ENCODE results near the gene CHN2.

The CHN2 gene

GRCh38 chr7:29412912-29413311 is 218.3 kb downstream of the CHN2 start:
- Histone ChIP-seq H3K4me1 (ENCODE audit: control insufficient read depth, insufficient read depth, low read length) (peaks cover 6% of the 10 kb centered on the region), H3K4me3 (ENCODE audit: low read depth, low read length) (no peak overlapping the region), H3K27ac (ENCODE audit: low read depth, low read length) (no peak overlapping the region), H3K9ac (ENCODE audit: low read length) (no peak overlapping the region), H3K27me3 (ENCODE audit: control insufficient read depth, insufficient read depth, low read length) (no peaks in the 10 kb centered on the region), H3K9me3 (ENCODE audit: control insufficient read depth, insufficient read depth, low read depth, low read length) (no peaks in the 10 kb centered on the region), H3K36me3 (ENCODE audit: control insufficient read depth, insufficient read depth, low read length) (no peaks in the 10 kb centered on the region)

GRCh38 chr7:29413626-29414136 is 219.1 kb downstream of the CHN2 start:
- H3K4me1 ChIP-seq (ENCODE audit: control insufficient read depth, insufficient read depth, low read length) = no peaks in the 10 kb centered on the region
- H3K36me3 ChIP-seq (ENCODE audit: control insufficient read depth, insufficient read depth, low read length) = no peaks in the 10 kb centered on the region
- no peaks in the 10 kb centered on the region for H3K27me3 ChIP-seq (ENCODE audit: control insufficient read depth, insufficient read depth, low read length)
- no peak overlapping the region for H3K4me3 ChIP-seq (ENCODE audit: low read depth, low read length)
- no peak overlapping the region for H3K27ac ChIP-seq (ENCODE audit: low read depth, low read length)
- H3K9me3 ChIP-seq (ENCODE audit: control insufficient read depth, insufficient read depth, low read depth, low read length) = no peaks in the 10 kb centered on the region
- H3K9ac ChIP-seq (ENCODE audit: low read length) = no peak overlapping the region

DNA sequence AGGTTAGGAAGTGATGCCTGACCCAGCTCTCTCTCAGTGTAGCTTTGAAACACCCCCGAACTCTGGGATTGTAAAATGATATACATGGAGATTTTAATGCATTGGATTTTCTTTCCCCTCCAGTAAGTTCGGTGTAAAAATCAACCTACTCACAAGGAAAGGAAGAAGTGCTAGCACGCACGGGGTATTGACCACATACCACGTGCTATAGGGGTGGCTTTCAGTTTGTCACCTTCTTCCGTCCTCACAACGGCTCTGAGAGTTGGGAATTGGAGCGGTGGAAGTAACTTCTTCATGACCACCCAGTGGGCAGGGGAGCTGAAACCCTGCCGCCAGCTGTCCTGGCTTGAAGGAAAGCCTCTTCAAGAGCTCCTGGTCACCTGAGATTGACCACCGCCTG is 219.6 kb downstream of the CHN2 start:
- Histone ChIP-seq H3K27ac (ENCODE audit: low read depth, low read length) (no peak overlapping the region), H3K36me3 (ENCODE audit: control insufficient read depth, insufficient read depth, low read length) (no peaks in the 10 kb centered on the region), H3K4me1 (ENCODE audit: control insufficient read depth, insufficient read depth, low read length) (no peaks in the 10 kb centered on the region), H3K27me3 (ENCODE audit: control insufficient read depth, insufficient read depth, low read length) (no peaks in the 10 kb centered on the region), H3K9me3 (ENCODE audit: control insufficient read depth, insufficient read depth, low read depth, low read length) (no peaks in the 10 kb centered on the region), H3K9ac (ENCODE audit: low read length) (no peak overlapping the region), H3K4me3 (ENCODE audit: low read depth, low read length) (no peak overlapping the region)

DNA sequence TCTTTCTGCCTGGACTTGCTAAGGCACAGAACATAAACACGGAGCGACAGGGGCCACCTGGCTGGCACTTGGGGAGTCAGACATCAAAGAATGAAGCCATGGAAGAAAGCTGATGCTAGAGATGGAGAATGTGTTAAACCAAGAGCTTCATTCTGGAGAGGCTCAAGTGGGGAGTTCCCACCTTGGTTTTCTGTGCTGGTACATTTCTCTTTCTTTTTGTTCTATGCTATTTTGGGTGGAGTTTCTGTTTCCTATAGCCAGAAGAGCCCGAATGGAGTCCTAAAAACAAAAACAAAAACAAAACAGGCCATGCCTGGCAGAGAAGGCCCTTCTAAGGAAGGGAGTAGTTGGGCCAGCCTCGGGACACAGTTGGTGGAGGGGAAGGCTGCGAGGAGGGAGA is 220.6 kb downstream of the CHN2 start:
- Histone ChIP-seq H3K4me3 (ENCODE audit: low read depth, low read length) (no peak overlapping the region), H3K36me3 (ENCODE audit: control insufficient read depth, insufficient read depth, low read length) (no peaks in the 10 kb centered on the region), H3K27me3 (ENCODE audit: control insufficient read depth, insufficient read depth, low read length) (no peaks in the 10 kb centered on the region), H3K4me1 (ENCODE audit: control insufficient read depth, insufficient read depth, low read length) (no peaks in the 10 kb centered on the region), H3K9me3 (ENCODE audit: control insufficient read depth, insufficient read depth, low read depth, low read length) (no peaks in the 10 kb centered on the region), H3K9ac (ENCODE audit: low read length) (no peak overlapping the region), H3K27ac (ENCODE audit: low read depth, low read length) (no peak overlapping the region)

GRCh38 chr7:29416276-29416937 is 221.8 kb downstream of the CHN2 start:
- no peaks in the 10 kb centered on the region for H3K36me3 ChIP-seq (ENCODE audit: control insufficient read depth, insufficient read depth, low read length)
- no peaks in the 10 kb centered on the region for H3K9me3 ChIP-seq (ENCODE audit: control insufficient read depth, insufficient read depth, low read depth, low read length)
- no peaks in the 10 kb centered on the region for H3K27me3 ChIP-seq (ENCODE audit: control insufficient read depth, insufficient read depth, low read length)
- no peak overlapping the region for H3K9ac ChIP-seq (ENCODE audit: low read length)
- H3K4me3 ChIP-seq (ENCODE audit: low read depth, low read length) = no peak overlapping the region
- H3K4me1 ChIP-seq (ENCODE audit: control insufficient read depth, insufficient read depth, low read length) = no peaks in the 10 kb centered on the region
- no peak overlapping the region for H3K27ac ChIP-seq (ENCODE audit: low read depth, low read length)

DNA sequence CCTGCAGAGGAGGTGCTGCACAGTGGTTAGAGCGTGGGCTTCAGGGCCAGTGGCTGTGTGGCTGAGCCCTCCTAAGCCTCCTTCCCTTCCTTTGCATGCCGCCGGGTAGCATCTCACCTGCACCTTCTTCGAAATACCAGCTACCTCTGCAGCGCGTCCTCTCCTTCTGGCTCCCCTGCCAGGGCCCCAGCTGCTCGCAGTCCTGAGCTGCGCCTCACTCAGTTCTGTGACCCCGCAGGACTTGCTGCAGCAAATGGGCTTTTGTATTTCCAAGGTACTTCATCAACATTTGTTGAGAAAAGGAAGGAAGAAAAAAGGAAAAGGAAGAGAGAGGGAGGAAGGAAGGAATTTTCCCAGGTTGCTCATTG is 222.3 kb downstream of the CHN2 start:
- H3K27me3 ChIP-seq (ENCODE audit: control insufficient read depth, insufficient read depth, low read length) = no peaks in the 10 kb centered on the region
- H3K9ac ChIP-seq (ENCODE audit: low read length) = no peak overlapping the region
- H3K36me3 ChIP-seq (ENCODE audit: control insufficient read depth, insufficient read depth, low read length) = no peaks in the 10 kb centered on the region
- H3K9me3 ChIP-seq (ENCODE audit: control insufficient read depth, insufficient read depth, low read depth, low read length) = no peaks in the 10 kb centered on the region
- no peak overlapping the region for H3K4me3 ChIP-seq (ENCODE audit: low read depth, low read length)
- no peaks in the 10 kb centered on the region for H3K4me1 ChIP-seq (ENCODE audit: control insufficient read depth, insufficient read depth, low read length)
- no peak overlapping the region for H3K27ac ChIP-seq (ENCODE audit: low read depth, low read length)

- H3K27ac ChIP-seq (ENCODE audit: low read depth, low read length) = no peak overlapping the region
- H3K4me3 ChIP-seq (ENCODE audit: low read depth, low read length) = no peak overlapping the region
- H3K36me3 ChIP-seq (ENCODE audit: control insufficient read depth, insufficient read depth, low read length) = no peaks in the 10 kb centered on the region
- H3K4me1 ChIP-seq (ENCODE audit: control insufficient read depth, insufficient read depth, low read length) = peaks cover 5% of the 10 kb centered on the region; the same call in 1 of the 2 replicates
- no peak overlapping the region for H3K9ac ChIP-seq (ENCODE audit: low read length)
- no peaks in the 10 kb centered on the region for H3K9me3 ChIP-seq (ENCODE audit: control insufficient read depth, insufficient read depth, low read depth, low read length)
- no peaks in the 10 kb centered on the region for H3K27me3 ChIP-seq (ENCODE audit: control insufficient read depth, insufficient read depth, low read length)
Observed at GRCh38 chr7:29418056-29418455, 223.5 kb downstream of the CHN2 start.

GRCh38 chr7:29418651-29419050 is 224.1 kb downstream of the CHN2 start:
- peaks cover 5% of the 10 kb centered on the region; the same call in 1 of the 2 replicates for H3K4me1 ChIP-seq (ENCODE audit: control insufficient read depth, insufficient read depth, low read length)

DNA sequence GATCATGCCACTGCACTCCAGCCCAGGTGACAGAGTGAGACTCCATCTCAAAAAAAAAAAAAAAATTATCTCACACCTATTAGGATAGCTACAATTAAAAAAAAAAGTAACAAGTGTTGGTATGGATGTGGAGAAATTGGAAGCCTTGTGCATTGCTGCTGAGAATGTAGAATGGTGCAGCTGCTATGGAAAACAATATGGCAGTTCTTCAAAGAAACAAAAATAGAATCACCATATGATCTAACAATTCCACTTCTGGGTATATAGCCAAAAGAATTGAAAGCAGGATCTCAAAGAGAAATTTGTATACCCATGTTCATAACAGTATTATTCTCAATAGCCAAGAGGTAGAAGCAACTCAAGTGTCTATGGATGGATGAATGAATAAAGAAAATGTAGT is 225.4 kb downstream of the CHN2 start:
- H3K4me1 ChIP-seq (ENCODE audit: control insufficient read depth, insufficient read depth, low read length) = peaks cover 5% of the 10 kb centered on the region; the same call in 1 of the 2 replicates

More at GRCh38 chr7:29418651-29419050, 224.1 kb downstream of the CHN2 start:
- no peaks in the 10 kb centered on the region for H3K9me3 ChIP-seq (ENCODE audit: control insufficient read depth, insufficient read depth, low read depth, low read length)
- H3K27me3 ChIP-seq (ENCODE audit: control insufficient read depth, insufficient read depth, low read length) = no peaks in the 10 kb centered on the region
- no peak overlapping the region for H3K4me3 ChIP-seq (ENCODE audit: low read depth, low read length)
- H3K27ac ChIP-seq (ENCODE audit: low read depth, low read length) = no peak overlapping the region
- no peak overlapping the region for H3K9ac ChIP-seq (ENCODE audit: low read length)
- H3K36me3 ChIP-seq (ENCODE audit: control insufficient read depth, insufficient read depth, low read length) = no peaks in the 10 kb centered on the region

DNA sequence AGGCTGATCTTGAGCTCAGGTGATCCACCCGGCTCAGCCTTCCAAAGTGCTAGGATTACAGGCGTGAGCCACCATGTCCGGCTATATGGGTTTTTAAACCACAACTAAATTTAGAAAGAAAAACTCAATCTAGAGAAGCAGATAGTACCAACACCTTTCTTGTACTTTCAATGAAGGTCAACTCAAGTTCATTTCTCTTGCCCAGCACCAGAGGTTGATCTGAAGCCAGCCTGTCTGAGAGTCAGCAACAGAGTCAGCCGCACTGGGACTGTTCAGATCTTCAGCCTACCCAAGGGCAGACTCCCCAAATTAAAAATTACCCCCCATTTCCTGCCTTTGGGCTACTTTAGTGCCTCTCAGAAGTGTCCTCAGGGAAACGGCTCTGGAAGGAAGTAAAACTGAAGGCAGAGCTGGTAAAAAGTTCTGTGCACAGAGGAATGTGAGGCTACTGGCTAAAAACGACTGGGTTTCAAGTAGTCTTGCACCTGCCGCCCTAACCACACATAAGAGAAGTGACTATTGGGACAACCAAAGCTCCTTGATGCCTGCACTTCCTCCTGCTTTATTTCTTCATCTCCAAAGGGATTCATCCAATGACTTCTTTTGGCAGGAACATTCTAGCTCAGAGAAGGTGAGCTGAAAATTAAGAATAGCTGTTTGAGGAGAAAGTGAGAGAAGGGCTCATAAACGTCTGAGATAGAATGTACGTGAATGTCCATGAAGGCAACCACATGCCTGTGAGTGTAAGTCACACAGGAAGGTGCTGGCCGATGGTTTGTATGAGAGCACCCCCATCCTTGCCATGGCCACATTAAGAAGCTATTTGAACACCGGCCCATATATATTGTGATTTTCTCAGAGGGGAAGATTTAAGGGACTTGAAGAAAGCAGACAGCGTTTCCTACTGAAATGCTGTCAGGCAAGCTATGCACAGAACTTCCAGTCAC is 226.7 kb downstream of the CHN2 start:
- Histone ChIP-seq H3K27ac (ENCODE audit: low read depth, low read length) (no peak overlapping the region), H3K9ac (ENCODE audit: low read length) (no peak overlapping the region)

More for the DNA sequence above, 225.4 kb downstream of the CHN2 start:
- Histone ChIP-seq H3K4me3 (ENCODE audit: low read depth, low read length) (no peak overlapping the region), H3K9me3 (ENCODE audit: control insufficient read depth, insufficient read depth, low read depth, low read length) (no peaks in the 10 kb centered on the region), H3K27ac (ENCODE audit: low read depth, low read length) (no peak overlapping the region), H3K9ac (ENCODE audit: low read length) (no peak overlapping the region), H3K36me3 (ENCODE audit: control insufficient read depth, insufficient read depth, low read length) (no peaks in the 10 kb centered on the region), H3K27me3 (ENCODE audit: control insufficient read depth, insufficient read depth, low read length) (no peaks in the 10 kb centered on the region)

GRCh38 chr7:29422829-29423228 is 228.3 kb downstream of the CHN2 start:
- Histone ChIP-seq H3K27ac (ENCODE audit: low read depth, low read length) (no peak overlapping the region), H3K4me3 (ENCODE audit: low read depth, low read length) (no peak overlapping the region), H3K27me3 (ENCODE audit: control insufficient read depth, insufficient read depth, low read length) (no peaks in the 10 kb centered on the region), H3K9me3 (ENCODE audit: control insufficient read depth, insufficient read depth, low read depth, low read length) (no peaks in the 10 kb centered on the region), H3K9ac (ENCODE audit: low read length) (no peak overlapping the region), H3K4me1 (ENCODE audit: control insufficient read depth, insufficient read depth, low read length) (peaks cover 5% of the 10 kb centered on the region; the same call in 1 of the 2 replicates), H3K36me3 (ENCODE audit: control insufficient read depth, insufficient read depth, low read length) (no peaks in the 10 kb centered on the region)

More for the DNA sequence above, 226.7 kb downstream of the CHN2 start:
- Histone ChIP-seq H3K27me3 (ENCODE audit: control insufficient read depth, insufficient read depth, low read length) (no peaks in the 10 kb centered on the region), H3K4me3 (ENCODE audit: low read depth, low read length) (no peak overlapping the region), H3K9me3 (ENCODE audit: control insufficient read depth, insufficient read depth, low read depth, low read length) (no peaks in the 10 kb centered on the region), H3K36me3 (ENCODE audit: control insufficient read depth, insufficient read depth, low read length) (no peaks in the 10 kb centered on the region), H3K4me1 (ENCODE audit: control insufficient read depth, insufficient read depth, low read length) (peaks cover 5% of the 10 kb centered on the region; the same call in 1 of the 2 replicates)
